ENCODE results near the gene CTSA. TPM values are rescaled to one million over a fixed set of nuclear protein-coding genes. Genes with fewer than 3 reads are reported as not detected.

Gene CTSA
- total RNA-seq, 3 donors from 2014 or later = 42.0 to 136 (median 55.6) TPM

DNA sequence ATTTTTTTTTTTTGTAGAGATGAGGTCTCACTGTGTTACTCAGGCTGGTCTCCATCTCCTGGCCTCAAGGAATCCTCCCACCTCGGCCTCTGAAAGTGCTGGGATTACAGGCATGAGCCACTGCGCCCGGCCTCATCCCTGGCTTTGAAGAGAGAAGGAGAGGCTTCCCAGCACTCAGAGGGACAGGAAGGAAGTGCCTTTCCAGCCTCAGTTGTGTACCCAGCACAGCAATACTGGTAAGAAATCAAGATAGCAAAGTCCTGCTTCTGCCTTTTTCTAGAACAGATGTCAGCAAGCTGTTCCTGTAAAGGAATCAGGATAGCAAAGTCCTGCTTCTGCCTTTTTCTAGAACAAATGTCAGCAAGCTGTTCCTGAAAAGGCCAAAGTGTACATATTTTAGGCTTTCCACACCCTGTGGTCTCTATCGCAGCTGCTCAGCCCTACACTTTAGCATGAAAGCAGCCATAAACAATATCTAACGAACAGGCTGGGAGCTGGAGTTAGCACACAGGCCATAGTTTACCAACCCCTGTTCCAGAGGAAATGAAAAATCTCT, 27.1 kb downstream of the CTSA start:
- TF ChIP-seq, protein P1, sequence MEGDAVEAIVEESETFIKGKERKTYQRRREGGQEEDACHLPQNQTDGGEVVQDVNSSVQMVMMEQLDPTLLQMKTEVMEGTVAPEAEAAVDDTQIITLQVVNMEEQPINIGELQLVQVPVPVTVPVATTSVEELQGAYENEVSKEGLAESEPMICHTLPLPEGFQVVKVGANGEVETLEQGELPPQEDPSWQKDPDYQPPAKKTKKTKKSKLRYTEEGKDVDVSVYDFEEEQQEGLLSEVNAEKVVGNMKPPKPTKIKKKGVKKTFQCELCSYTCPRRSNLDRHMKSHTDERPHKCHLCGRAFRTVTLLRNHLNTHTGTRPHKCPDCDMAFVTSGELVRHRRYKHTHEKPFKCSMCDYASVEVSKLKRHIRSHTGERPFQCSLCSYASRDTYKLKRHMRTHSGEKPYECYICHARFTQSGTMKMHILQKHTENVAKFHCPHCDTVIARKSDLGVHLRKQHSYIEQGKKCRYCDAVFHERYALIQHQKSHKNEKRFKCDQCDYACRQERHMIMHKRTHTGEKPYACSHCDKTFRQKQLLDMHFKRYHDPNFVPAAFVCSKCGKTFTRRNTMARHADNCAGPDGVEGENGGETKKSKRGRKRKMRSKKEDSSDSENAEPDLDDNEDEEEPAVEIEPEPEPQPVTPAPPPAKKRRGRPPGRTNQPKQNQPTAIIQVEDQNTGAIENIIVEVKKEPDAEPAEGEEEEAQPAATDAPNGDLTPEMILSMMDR (IDR thresholded peaks at IDR 0.05) = no peak
- TF ChIP-seq POLR2AphosphoS5 (IDR thresholded peaks at IDR 0.05) (no peak), POLR2A (IDR thresholded peaks at IDR 0.05) (no peak)
- DNase-seq (ENCODE audit: low spot score in 2 of 2) = no peak
- no peak overlapping the region for H3K4me3 ChIP-seq
- H3K36me3 ChIP-seq = no peaks in the 10 kb centered on the region
- H3K27me3 ChIP-seq = no peaks in the 10 kb centered on the region
- H3K4me1 ChIP-seq = peaks cover 0 to 4% of the 10 kb centered on the region in 2 donors
- peak overlapping the region; percentile 73 to 87 for H3K27ac ChIP-seq
- no peaks in the 10 kb centered on the region for H3K9me3 ChIP-seq
- intact Hi-C loops (cut with DNase I; ENCODE audit: low total_unique reads) = no loop called here

DNA sequence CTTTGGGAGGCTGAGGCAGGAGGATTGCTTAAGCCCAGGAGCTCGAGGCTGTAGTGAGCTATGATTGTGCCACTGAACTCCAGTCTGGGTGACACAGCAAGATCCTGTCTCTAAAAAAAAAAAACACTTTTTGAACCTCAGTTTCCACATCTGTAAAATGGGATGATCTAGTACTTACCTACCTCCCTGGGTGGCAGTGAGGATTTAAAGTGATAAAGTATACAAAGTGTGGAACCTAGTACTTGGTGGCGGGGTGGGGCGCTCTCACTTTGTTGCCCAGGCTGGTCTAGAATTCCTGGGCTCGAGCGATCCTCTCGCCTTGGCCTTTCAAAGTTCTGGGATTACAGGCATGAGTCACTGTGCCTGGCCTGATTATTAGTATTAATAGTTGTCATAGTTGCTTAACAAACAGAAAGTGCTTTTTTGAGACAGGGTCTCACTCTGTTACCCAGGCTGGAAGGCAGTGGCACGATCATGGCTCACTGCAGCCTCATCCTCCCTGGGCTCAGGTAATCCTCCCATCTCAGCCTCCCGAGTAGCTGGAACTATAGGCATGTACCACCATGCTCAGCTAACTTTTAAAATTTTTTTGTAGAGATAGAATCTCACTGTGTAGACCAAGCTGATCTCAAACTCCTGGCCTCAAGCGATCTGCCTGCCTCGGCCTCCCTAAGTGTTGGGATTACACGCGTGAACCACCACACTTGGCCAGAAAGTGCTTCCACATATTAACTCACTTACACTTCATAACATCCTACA, 27.8 kb downstream of the CTSA start:
- peaks cover 0 to 6% of the 10 kb centered on the region in 2 donors for H3K4me1 ChIP-seq
- no peak for DNase-seq (ENCODE audit: low spot score in 2 of 2)
- no peak for TF ChIP-seq POLR2A (IDR thresholded peaks at IDR 0.05)
- TF ChIP-seq POLR2AphosphoS5 (IDR thresholded peaks at IDR 0.05) = no peak
- TF ChIP-seq, protein P1 (IDR thresholded peaks at IDR 0.05) = no peak
- no peaks in the 10 kb centered on the region for H3K36me3 ChIP-seq
- H3K27ac ChIP-seq = peak overlapping the region; percentile 73 to 87
- H3K4me3 ChIP-seq = no peak overlapping the region
- intact Hi-C loops (cut with DNase I; ENCODE audit: low total_unique reads) = no loop called here
- H3K27me3 ChIP-seq = no peaks in the 10 kb centered on the region
- H3K9me3 ChIP-seq = no peaks in the 10 kb centered on the region

DNA sequence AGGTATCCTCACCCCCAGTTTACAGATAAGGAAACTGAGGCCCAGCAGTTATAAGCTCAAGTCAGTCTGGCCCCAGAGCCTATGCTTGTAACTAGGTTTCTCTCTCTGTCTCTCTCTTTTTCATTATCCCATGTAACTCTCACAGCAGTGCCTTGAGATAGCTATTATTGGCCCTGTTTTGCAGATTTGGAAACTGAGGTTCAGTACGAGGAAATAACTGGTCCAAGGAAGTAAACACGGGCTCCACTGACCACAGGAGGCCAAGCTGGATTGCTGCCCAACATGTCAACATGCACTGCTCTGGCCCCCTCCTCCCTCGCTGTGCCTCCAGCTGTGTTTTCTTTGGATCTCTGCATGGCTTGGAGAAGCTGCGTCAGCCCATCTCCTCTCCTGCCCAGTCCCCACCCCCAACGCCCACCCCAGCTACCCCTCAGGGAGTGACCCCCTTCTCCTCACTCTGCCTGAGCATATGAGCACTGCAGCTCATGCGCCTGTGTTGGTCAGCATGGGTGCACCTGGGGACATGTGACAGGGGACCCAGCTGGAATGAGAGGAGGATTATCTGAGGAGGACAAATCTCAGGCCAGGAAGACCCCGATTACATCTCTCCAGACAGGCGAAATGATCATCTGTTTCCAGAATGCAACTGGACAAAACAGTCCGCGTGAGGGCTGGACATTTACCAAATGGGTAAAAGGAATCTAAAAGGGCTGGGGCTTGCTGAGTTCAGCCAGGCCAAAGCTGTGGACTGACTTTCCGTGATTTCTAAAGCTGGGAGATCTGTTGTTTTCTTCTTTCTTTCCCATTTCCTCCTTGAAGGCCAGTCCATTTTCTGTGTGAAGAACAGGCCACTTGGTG, 28.6 kb downstream of the CTSA start:
- Histone ChIP-seq H3K27me3 (no peaks in the 10 kb centered on the region), H3K4me3 (peak overlapping the region in 1 of 3 donors; percentile 5), H3K9me3 (no peaks in the 10 kb centered on the region), H3K27ac (peak overlapping the region; percentile 73 to 87), H3K4me1 (peaks cover 0 to 7% of the 10 kb centered on the region in 2 donors), H3K36me3 (no peaks in the 10 kb centered on the region)
- peak in 1 of 2 donors; percentile 42 for DNase-seq (ENCODE audit: low spot score in 2 of 2)
- intact Hi-C loops (cut with DNase I; ENCODE audit: low total_unique reads) = no loop called here
- TF ChIP-seq POLR2AphosphoS5 (IDR thresholded peaks at IDR 0.05) (no peak), POLR2A (IDR thresholded peaks at IDR 0.05) (no peak)
- TF ChIP-seq, protein P1 (IDR thresholded peaks at IDR 0.05) = no peak

DNA sequence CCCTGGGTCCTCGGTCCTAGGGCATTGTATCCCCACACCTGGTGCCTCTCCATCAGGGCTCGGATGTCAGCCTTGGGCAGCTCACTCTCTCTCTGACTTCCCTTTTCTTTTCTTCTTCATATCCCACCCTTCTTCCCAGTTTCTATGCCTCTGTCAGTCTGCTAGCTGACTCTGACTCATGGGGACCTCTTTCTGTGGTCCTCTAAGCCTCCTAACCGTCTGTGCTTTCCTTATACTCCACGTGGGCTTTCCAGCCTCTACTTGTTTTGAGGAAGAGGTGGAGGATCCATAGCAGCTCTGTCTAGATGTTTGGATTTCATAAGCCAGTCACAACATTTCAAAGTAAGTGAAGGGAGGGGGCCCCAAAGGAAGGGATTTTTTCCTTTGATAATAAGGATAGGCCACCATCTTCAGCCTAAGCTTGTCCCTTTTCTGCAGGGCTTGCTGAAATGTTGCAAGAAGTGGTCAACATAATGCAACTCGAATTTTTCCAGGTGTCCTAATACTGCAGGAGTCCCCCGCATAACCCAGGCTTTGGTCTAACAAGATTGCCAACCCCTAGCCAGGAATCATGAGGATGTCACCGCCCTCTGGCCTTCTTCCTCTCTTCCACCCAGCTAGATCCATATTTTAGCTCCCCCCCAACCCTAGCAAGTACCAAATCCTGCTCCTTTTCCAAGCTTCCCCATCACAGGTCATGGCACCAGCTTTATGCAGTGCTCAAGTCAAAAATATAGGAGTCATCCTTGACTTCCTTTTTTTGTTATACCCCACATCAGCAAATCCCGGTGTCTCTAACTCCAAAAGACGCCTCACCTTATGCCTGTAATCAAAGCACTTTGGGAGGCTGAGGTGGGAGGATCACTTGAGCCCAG, 29.6 kb downstream of the CTSA start:
- H3K9me3 ChIP-seq = no peaks in the 10 kb centered on the region
- no peaks in the 10 kb centered on the region for H3K36me3 ChIP-seq
- TF ChIP-seq POLR2A (IDR thresholded peaks at IDR 0.05) = no peak
- TF ChIP-seq, protein P1 (IDR thresholded peaks at IDR 0.05) = no peak
- no peak for TF ChIP-seq POLR2AphosphoS5 (IDR thresholded peaks at IDR 0.05)
- intact Hi-C loops (cut with DNase I; ENCODE audit: low total_unique reads) = no loop called here
- peaks cover 0 to 7% of the 10 kb centered on the region in 2 donors for H3K4me1 ChIP-seq
- H3K27ac ChIP-seq = peak overlapping the region; percentile 73 to 87
- H3K4me3 ChIP-seq = no peak overlapping the region
- H3K27me3 ChIP-seq = no peaks in the 10 kb centered on the region
- DNase-seq (ENCODE audit: low spot score in 2 of 2) = no peak
